Neuronal stem cell (in vitro differentiated cells): Measurements from ENCODE around the gene TMEM59L.
A peak's percentile ranks its signal among the peaks of the same experiment; 100 is the strongest.

Source experiments
- DNase-seq: peaks from one replicate; pipeline ENCODE4 v3.0.0-alpha.2; 2013; ENCODE audit warnings: low spot score
- H2AFZ ChIP-seq: one replicate; pipeline ENCODE4 v1.6.1; 2013; ENCODE audit warnings: mild to moderate bottlenecking, low read length, inconsistent platforms
- H2AK5ac ChIP-seq: 2 replicates; pipeline ENCODE4 v1.6.1; 2013; ENCODE audit warnings: low read depth, mild to moderate bottlenecking, inconsistent platforms, low read length, moderate library complexity, mixed read lengths
- H2BK120ac ChIP-seq: 2 replicates; pipeline ENCODE4 v1.6.1; 2013; ENCODE audit warnings: low read depth, mild to moderate bottlenecking, inconsistent platforms, low read length, moderate library complexity, mixed read lengths
- H2BK12ac ChIP-seq: one replicate; pipeline ENCODE4 v1.6.1; 2013; ENCODE audit warnings: low read length, inconsistent platforms
- H2BK15ac ChIP-seq: 2 replicates; pipeline ENCODE4 v1.6.1; 2013; ENCODE audit warnings: mild to moderate bottlenecking, low read length, inconsistent platforms, mixed read lengths
- H2BK5ac ChIP-seq: one replicate; pipeline ENCODE4 v1.6.1; 2013; ENCODE audit warnings: inconsistent platforms, mild to moderate bottlenecking, low read length, moderate library complexity
- H3K14ac ChIP-seq: one replicate; pipeline ENCODE4 v1.6.1; 2013; ENCODE audit warnings: low read length, inconsistent platforms
- H3K18ac ChIP-seq: 2 replicates; pipeline ENCODE4 v1.6.1; 2013; ENCODE audit warnings: low read length, inconsistent platforms
- H3K23ac ChIP-seq: 2 replicates; pipeline ENCODE4 v1.6.1; 2013; ENCODE audit warnings: low read depth, mild to moderate bottlenecking, mixed read lengths, low read length, inconsistent platforms; ENCODE audit not compliant: poor library complexity
- H3K27ac ChIP-seq: replicated peaks from 3 replicates; pipeline ENCODE4 v1.5.1; 2013; ENCODE audit warnings: low read length, inconsistent platforms
- H3K27me3 ChIP-seq, 3 experiments: 2 replicates each; pipeline ENCODE4 v1.6.1; 2013; ENCODE audit warnings: low read length in 3 of 3, mild to moderate bottlenecking in 2 of 3, inconsistent platforms in 1 of 3, low read depth in 1 of 3, mixed read lengths in 1 of 3, moderate library complexity in 1 of 3; ENCODE audit not compliant: control insufficient read depth in 3 of 3, insufficient read depth in 3 of 3
- H3K36me3 ChIP-seq, 2 donors: replicated peaks in 1 of 2; 2 replicates each; pipeline ENCODE4 v1.6.1; 2013; ENCODE audit warnings: low read length in 2 of 2; ENCODE audit not compliant: control insufficient read depth in 2 of 2, insufficient read depth in 2 of 2
- H3K4ac ChIP-seq: 2 replicates; pipeline ENCODE4 v1.6.1; 2013; ENCODE audit warnings: inconsistent platforms, mild to moderate bottlenecking, low read length, moderate library complexity
- H3K4me1 ChIP-seq, 2 donors: 1 replicate in 1 of 2; 2 replicates in 1 of 2; pipeline ENCODE4 v1.6.1; 2013; ENCODE audit warnings: low read length in 2 of 2, low read depth in 1 of 2; ENCODE audit not compliant: control insufficient read depth in 2 of 2, insufficient read depth in 1 of 2
- H3K4me2 ChIP-seq: one replicate; pipeline ENCODE4 v1.6.1; 2013; ENCODE audit warnings: mild to moderate bottlenecking, low read length, inconsistent platforms; ENCODE audit not compliant: insufficient read depth, poor library complexity, severe bottlenecking
- H3K4me3 ChIP-seq, 2 donors: 2 replicates each; pipeline ENCODE4 v1.5.1; 2013; ENCODE audit warnings: low read length in 2 of 2, mild to moderate bottlenecking in 2 of 2, inconsistent platforms in 1 of 2, moderate library complexity in 1 of 2
- H3K79me1 ChIP-seq: one replicate; pipeline ENCODE4 v1.6.1; 2013; ENCODE audit warnings: low read depth, mild to moderate bottlenecking, inconsistent platforms, low read length, moderate library complexity
- H3K9ac ChIP-seq: one replicate; pipeline ENCODE4 v1.6.1; 2013; ENCODE audit warnings: mild to moderate bottlenecking, low read depth, low read length, inconsistent platforms; ENCODE audit not compliant: poor library complexity
- H3K9me3 ChIP-seq, 2 donors: replicated peaks in 1 of 2; 2 replicates each; pipeline versions ENCODE3 to v1.6.1; 2013; ENCODE audit warnings: low read length in 2 of 2, mild to moderate bottlenecking in 2 of 2, inconsistent platforms in 1 of 2, low read depth in 1 of 2, mixed read lengths in 1 of 2, moderate library complexity in 1 of 2; ENCODE audit not compliant: control insufficient read depth in 2 of 2, insufficient read depth in 1 of 2
- H4K8ac ChIP-seq: one replicate; pipeline ENCODE4 v1.6.1; 2013; ENCODE audit warnings: low read depth, mild to moderate bottlenecking, inconsistent platforms, low read length, moderate library complexity
- H4K91ac ChIP-seq: one replicate; pipeline ENCODE4 v1.6.1; 2013; ENCODE audit warnings: low read length, low read depth, mild to moderate bottlenecking, inconsistent platforms; ENCODE audit not compliant: poor library complexity
- WGBS, 2 donors: extraction: QIAGEN DNeasy Blood & Tissue Kit; methylation state at CpG; one replicate each; pipeline ENCODE4 v1.1.7; 2013; ENCODE audit warnings: missing lambda C conversion rate in 2 of 2, mixed read lengths in 1 of 2; ENCODE audit not compliant: insufficient read length in 2 of 2, insufficient replicate concordance in 1 of 2; ENCODE audit errors: extremely low coverage in 2 of 2; 5-methylcytosine and 5-hydroxymethylcytosine counted together

The TMEM59L gene

GRCh38 chr19:18667531-18668251, 55.0 kb downstream of the TMEM59L start:
- Histone ChIP-seq H3K4me2 (no peak overlapping the region), H3K4ac (no peak overlapping the region), H3K18ac (no peak overlapping the region), H2AK5ac (no peak overlapping the region), H3K27ac (no peak overlapping the region), H3K4me1 (peaks cover 11 to 12% of the 10 kb centered on the region in 2 donors), H3K4me3 (no peak overlapping the region), H3K23ac (peak overlapping the region; percentile 99), H2BK5ac (no peak overlapping the region), H2BK12ac (peak overlapping the region; percentile 73), H3K9ac (peak overlapping the region; percentile 63), H2BK15ac (no peak overlapping the region), H3K79me1 (peaks cover 11% of the 10 kb centered on the region), H3K9me3 (peaks cover 0 to 2% of the 10 kb centered on the region in 2 donors), H3K14ac (no peak overlapping the region), H3K27me3 (no peaks in the 10 kb centered on the region), H4K91ac (peak overlapping the region; percentile 79), H3K36me3 (peaks cover 15 to 55% of the 10 kb centered on the region in 2 donors), H4K8ac (no peak overlapping the region), H2BK120ac (no peak overlapping the region), H2AFZ (no peak overlapping the region)
- WGBS, 2 donors, result no CpG with 5 or more reads among the region's 55 CpGs
- no peak for DNase-seq

GRCh38 chr19:18668252-18668631, 55.6 kb downstream of the TMEM59L start:
- Histone ChIP-seq H3K23ac (peak overlapping the region; percentile 85), H3K4me2 (no peak overlapping the region), H2BK15ac (no peak overlapping the region), H3K36me3 (peaks cover 15 to 55% of the 10 kb centered on the region in 2 donors), H3K4me1 (peaks cover 6 to 9% of the 10 kb centered on the region in 2 donors), H3K18ac (no peak overlapping the region), H3K4me3 (no peak overlapping the region), H3K9me3 (peaks cover 0 to 2% of the 10 kb centered on the region in 2 donors), H3K27me3 (no peaks in the 10 kb centered on the region), H3K4ac (no peak overlapping the region), H3K9ac (no peak overlapping the region), H3K27ac (no peak overlapping the region), H2AFZ (no peak overlapping the region), H2BK12ac (peak overlapping the region; percentile 41), H3K14ac (peak overlapping the region; percentile 21), H3K79me1 (peaks cover 11% of the 10 kb centered on the region), H2BK120ac (no peak overlapping the region), H2BK5ac (no peak overlapping the region), H4K8ac (no peak overlapping the region), H2AK5ac (no peak overlapping the region), H4K91ac (no peak overlapping the region)
- no CpG with 5 or more reads among the region's 38 CpGs for WGBS, 2 donors
- DNase-seq, result no peak

- H2BK120ac ChIP-seq, result no peak overlapping the region
- H4K8ac ChIP-seq, result no peak overlapping the region
- no peak overlapping the region for H2AK5ac ChIP-seq
- H2AFZ ChIP-seq, result no peak overlapping the region
- no peak overlapping the region for H3K18ac ChIP-seq
- H3K4me2 ChIP-seq, result no peak overlapping the region
- peaks cover 0 to 2% of the 10 kb centered on the region in 2 donors for H3K9me3 ChIP-seq
- H2BK5ac ChIP-seq, result no peak overlapping the region
- no peak for DNase-seq
- no peak overlapping the region for H3K9ac ChIP-seq
- no peaks in the 10 kb centered on the region for H3K27me3 ChIP-seq
- H3K23ac ChIP-seq, result no peak overlapping the region
- H3K4me1 ChIP-seq, result peaks cover 3 to 7% of the 10 kb centered on the region in 2 donors
- H2BK15ac ChIP-seq, result no peak overlapping the region
- peaks cover 15 to 54% of the 10 kb centered on the region in 2 donors for H3K36me3 ChIP-seq
- no peak overlapping the region for H4K91ac ChIP-seq
- H3K4me3 ChIP-seq, result no peak overlapping the region
- H3K4ac ChIP-seq, result no peak overlapping the region
- H2BK12ac ChIP-seq, result no peak overlapping the region
- no CpG with 5 or more reads among the region's 58 CpGs for WGBS, 2 donors
- no peak overlapping the region for H3K27ac ChIP-seq
- peaks cover 11% of the 10 kb centered on the region for H3K79me1 ChIP-seq
- H3K14ac ChIP-seq, result peak overlapping the region; percentile 21
Measured at GRCh38 chr19:18668744-18669523, 56.3 kb downstream of the TMEM59L start.

GRCh38 chr19:18669524-18669817, 56.8 kb downstream of the TMEM59L start:
- WGBS, 2 donors, result no CpG with 5 or more reads among the region's 12 CpGs
- Histone ChIP-seq H2BK120ac (no peak overlapping the region), H3K4me1 (peaks cover 0 to 7% of the 10 kb centered on the region in 2 donors)

More at GRCh38 chr19:18669524-18669817, 56.8 kb downstream of the TMEM59L start:
- Histone ChIP-seq H3K9ac (no peak overlapping the region), H2BK12ac (no peak overlapping the region), H2BK5ac (no peak overlapping the region), H2AK5ac (no peak overlapping the region), H3K27me3 (no peaks in the 10 kb centered on the region), H3K9me3 (peaks cover 0 to 2% of the 10 kb centered on the region in 2 donors), H3K4ac (no peak overlapping the region), H3K23ac (no peak overlapping the region), H4K91ac (no peak overlapping the region), H3K4me2 (no peak overlapping the region), H3K27ac (no peak overlapping the region), H4K8ac (no peak overlapping the region), H3K79me1 (peaks cover 8% of the 10 kb centered on the region), H3K4me3 (no peak overlapping the region), H3K36me3 (peaks cover 13 to 51% of the 10 kb centered on the region in 2 donors), H2BK15ac (no peak overlapping the region), H3K18ac (peak overlapping the region; percentile 41), H3K14ac (no peak overlapping the region), H2AFZ (no peak overlapping the region)
- DNase-seq, result no peak
